NCI-H2029 treated with DMSO at 0.1 percent for 48 hours (cell line): Measurements from ENCODE around the gene AP1S3.
"Not testable (repeated sequence)": the region's sequence is repeated elsewhere in the genome, so short reads cannot be mapped to it uniquely, and the experiment has no call there.

Experiments used
- DNase-seq: peaks from one replicate; lab custom pipeline; 2025; lab: John Stamatoyannopoulos, UW

Gene AP1S3

GRCh38 chr2:223853425-223853837 is 16.0 kb upstream of the AP1S3 start:
- DNase-seq: no peak

GRCh38 chr2:223852281-223852795 is 15.0 kb upstream of the AP1S3 start:
- DNase-seq: no peak

- DNase-seq: no peak
These were observed 10.0 kb upstream of the AP1S3 start for GRCh38 chr2:223847410-223847809.

- DNase-seq: no peak
These were observed 9.1 kb upstream of the AP1S3 start for GRCh38 chr2:223846515-223846914.

GRCh38 chr2:223841436-223842190 is 4.2 kb upstream of the AP1S3 start:
- no peak for DNase-seq

- DNase-seq: no peak
These were observed 1.5 kb downstream of the AP1S3 start for GRCh38 chr2:223835701-223836532.

- DNase-seq: no peak
These were observed 3.0 kb downstream of the AP1S3 start for GRCh38 chr2:223834431-223834830.

GRCh38 chr2:223832241-223832903 is 5.0 kb downstream of the AP1S3 start:
- no peak for DNase-seq

- no peak for DNase-seq
These were observed 8.3 kb downstream of the AP1S3 start for GRCh38 chr2:223829128-223829527.

GRCh38 chr2:223828314-223828713 is 9.1 kb downstream of the AP1S3 start:
- no peak for DNase-seq

GRCh38 chr2:223826995-223827394 is 10.4 kb downstream of the AP1S3 start:
- DNase-seq: no peak

GRCh38 chr2:223824301-223824700 is 13.1 kb downstream of the AP1S3 start:
- no peak for DNase-seq

- no peak for DNase-seq
These were observed 14.6 kb downstream of the AP1S3 start for GRCh38 chr2:223822818-223823217.

GRCh38 chr2:223820549-223820948 is 16.8 kb downstream of the AP1S3 start:
- no peak for DNase-seq

- DNase-seq: no peak
These were observed 17.5 kb downstream of the AP1S3 start for GRCh38 chr2:223819891-223820290.

GRCh38 chr2:223815884-223816570 is 21.4 kb downstream of the AP1S3 start:
- peak; percentile 39 for DNase-seq

GRCh38 chr2:223815186-223815883 is 22.0 kb downstream of the AP1S3 start:
- DNase-seq: peak; percentile 43

GRCh38 chr2:223814764-223815163 is 22.6 kb downstream of the AP1S3 start:
- not testable (repeated sequence) for DNase-seq

- no peak for DNase-seq
These were observed 24.1 kb downstream of the AP1S3 start for GRCh38 chr2:223813329-223813728.

- no peak for DNase-seq
These were observed 25.6 kb downstream of the AP1S3 start for GRCh38 chr2:223811757-223812156.

GRCh38 chr2:223805008-223805407 is 32.4 kb downstream of the AP1S3 start:
- DNase-seq: no peak
